A549 (cell line): ENCODE measurements around the gene KERA. TPM values are rescaled to one million over a fixed set of nuclear protein-coding genes. Genes with fewer than 3 reads are reported as not detected.
A peak's percentile ranks its signal among the peaks of the same experiment; 100 is the strongest.

Source experiments
- ATAC-seq, 2 experiments: fragments of 200-7000 bp in 1 of 2; fragments of >200 bp in 1 of 2; cut with Nextera tagmentation in 1 of 2; cut with Tn5 transposase in 1 of 2; 3 replicates each; pipeline versions ENCODE4 v1.8.0 to v1.9.1; 2018 to 2020; ENCODE audit warnings: mild to moderate bottlenecking in 1 of 2, moderate library complexity in 1 of 2
- CTCF ChIA-PET: fragments of 300-600 bp; sonication (Branson Sonifier 250); formaldehyde crosslinking; extraction: SDS; loops from one replicate; lab custom pipeline; 2021; ENCODE audit warnings: antibody characterized with exemption, inconsistent platforms; lab: Yijun Ruan, JAX
- POLR2A ChIA-PET: fragments of 350-600 bp; formaldehyde crosslinking; extraction: SDS; loops from one replicate; lab custom pipeline; 2021; ENCODE audit warnings: antibody characterized with exemption, inconsistent platforms; lab: Yijun Ruan, JAX
- DNase-seq, 2 experiments: peaks; one replicate each; pipeline versions ENCODE4 v3.0.0 to v3.0.0-alpha.2; 2011 to 2016; ENCODE audit warnings: low read depth in 1 of 2, low spot score in 1 of 2
- FAIRE-seq: peaks from 2 replicates; lab custom pipeline; 2011; peaks lifted over from hg19 to GRCh38; lab: Jason Lieb, UNC
- H3K27ac ChIP-seq, 2 experiments: fragments of >200 bp; sonication (Bioruptor Twin); formaldehyde crosslinking; 3 replicates each; pipeline ENCODE4 v1.5.1; 2016 to 2017
- H3K4me1 ChIP-seq: fragments of >200 bp; sonication (Bioruptor Twin); formaldehyde crosslinking; 3 replicates; pipeline ENCODE4 v1.6.1; 2016
- H3K4me2 ChIP-seq: fragments of >200 bp; sonication (Bioruptor Twin); formaldehyde crosslinking; 3 replicates; pipeline ENCODE4 v1.6.1; 2016
- H3K4me3 ChIP-seq: fragments of >200 bp; sonication (Bioruptor Twin); formaldehyde crosslinking; 3 replicates; pipeline ENCODE4 v1.5.1; 2016
- H3K9me3 ChIP-seq: fragments of >200 bp; sonication (Bioruptor Twin); formaldehyde crosslinking; 3 replicates; pipeline ENCODE4 v1.6.1; 2016
- BHLHE40 ChIP-seq: IDR thresholded peaks from 2 replicates; pipeline ENCODE4 v1.6.1; 2012; ENCODE audit warnings: low read depth, low read length, inconsistent platforms
- CBX2 ChIP-seq: fragments of 200-600 bp; sonication (generic); IDR thresholded peaks from 2 replicates; pipeline ENCODE4 v1.6.1; 2016; ENCODE audit warnings: low read depth, mild to moderate bottlenecking, borderline replicate concordance
- CBX8 ChIP-seq: fragments of 200-600 bp; sonication (generic); IDR thresholded peaks from 2 replicates; pipeline ENCODE4 v1.6.1; 2016
- CHD4 ChIP-seq: fragments of 200-600 bp; sonication (generic); IDR thresholded peaks from 2 replicates; pipeline ENCODE4 v1.6.1; 2016; ENCODE audit warnings: antibody characterized with exemption, mild to moderate bottlenecking, borderline replicate concordance
- EP300 ChIP-seq, 2 experiments: fragments of >200 bp; sonication (Bioruptor Twin); formaldehyde crosslinking; IDR thresholded peaks; 2 replicates in 1 of 2; 3 replicates in 1 of 2; pipeline ENCODE4 v1.6.1; 2016 to 2017
- FOSB ChIP-seq: fragments of 250-450 bp; sonication (Bioruptor Pico); IDR thresholded peaks from 2 replicates; pipeline ENCODE4 v1.5.0; 2020; ENCODE audit warnings: mild to moderate bottlenecking, moderate library complexity
- GATA3 ChIP-seq: IDR thresholded peaks from 2 replicates; pipeline ENCODE4 v1.6.1; 2012; ENCODE audit warnings: borderline replicate concordance
- HDAC2 ChIP-seq: fragments of 200-600 bp; sonication (generic); IDR thresholded peaks from 2 replicates; pipeline ENCODE4 v1.6.1; 2016
- HOXB13 ChIP-seq: fragments of 250-450 bp; sonication (Bioruptor Pico); IDR thresholded peaks from 2 replicates; pipeline ENCODE4 v1.5.0; 2020; ENCODE audit warnings: low read depth, mild to moderate bottlenecking, moderate library complexity
- KDM1A ChIP-seq: fragments of 200-600 bp; sonication (generic); IDR thresholded peaks from 2 replicates; pipeline ENCODE4 v1.6.1; 2016; ENCODE audit warnings: low read depth, mild to moderate bottlenecking
- MAFK ChIP-seq: fragments of 450-650 bp; IDR thresholded peaks from 2 replicates; pipeline ENCODE4 v1.6.1; 2014; ENCODE audit not compliant: partially characterized antibody
- MAZ ChIP-seq: fragments of 150-350 bp; IDR thresholded peaks from 2 replicates; pipeline ENCODE4 v1.6.1; 2014; ENCODE audit warnings: antibody characterized with exemption, low read depth, low read length, borderline replicate concordance
- MYC ChIP-seq: IDR thresholded peaks from 2 replicates; pipeline ENCODE4 v1.6.1; 2012; ENCODE audit warnings: mild to moderate bottlenecking, inconsistent platforms, low read length, improper control_type of control experiment, borderline replicate concordance
- POLR2A ChIP-seq: IDR thresholded peaks from 2 replicates; pipeline ENCODE4 v1.6.1; 2012; ENCODE audit warnings: mild to moderate bottlenecking, low read length
- TFCP2L1 ChIP-seq: fragments of 250-450 bp; sonication (Bioruptor Pico); IDR thresholded peaks from 2 replicates; pipeline ENCODE4 v1.5.0; 2021; ENCODE audit warnings: mild to moderate bottlenecking
- TP53 ChIP-seq: fragments of 250-450 bp; sonication (Bioruptor Pico); IDR thresholded peaks from 2 replicates; pipeline ENCODE4 v1.5.0; 2021; ENCODE audit warnings: mild to moderate bottlenecking, moderate library complexity
- WGBS: methylation state at CpG from one replicate; pipeline ENCODE4 v1.1.6; 2017; ENCODE audit errors: missing lambda C conversion rate; 5-methylcytosine and 5-hydroxymethylcytosine counted together
- polyA plus RNA-seq, 4 experiments: library from polyadenylated mRNA; depleted of rRNA in 3 of 4; stranded (reverse); fragments of >200 nt; fragmentation: RNase III in 1 of 4; extraction: RNeasy Plus Mini Kit Qiagen cat#74134 plus additional on column Dnase treatment in 1 of 4; gene quantifications; 2 replicates in 3 of 4; 3 replicates in 1 of 4; pipeline ENCODE4 v1.2.3, GENCODE V29; 2011 to 2017
- TF ChIP-seq, protein P1 (sequence below): fragments of 250-450 bp; sonication (Bioruptor Pico); IDR thresholded peaks from 2 replicates; pipeline ENCODE4 v1.5.0; 2021; ENCODE audit warnings: mild to moderate bottlenecking, moderate library complexity, borderline replicate concordance
- TF ChIP-seq, protein P2 (sequence below): fragments of >200 bp; sonication (Bioruptor Twin); formaldehyde crosslinking; IDR thresholded peaks from 3 replicates; pipeline ENCODE4 v1.6.1; 2016

KERA gene
- polyA plus RNA-seq, 2 of the 4 experiments (the other 2 are of a cell fraction) = not detected

DNA sequence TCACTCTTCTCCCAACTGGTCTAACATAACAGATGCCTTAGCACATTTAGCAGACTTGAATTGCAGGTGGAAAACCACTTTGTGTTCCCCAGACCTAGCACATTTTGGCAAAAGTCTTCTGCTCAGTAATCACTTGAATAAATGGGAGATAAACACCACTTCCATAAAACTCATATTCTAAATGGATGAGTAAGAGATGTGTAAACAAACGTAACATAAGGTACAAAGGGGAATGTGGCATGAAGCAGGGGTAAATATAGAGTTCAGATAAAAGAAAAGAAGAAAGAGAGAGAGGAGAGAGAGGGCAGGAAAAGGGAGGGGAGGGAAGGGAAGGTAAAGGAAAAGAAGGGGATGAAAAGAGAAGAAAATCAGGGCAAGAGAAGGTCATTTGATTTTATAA lies 17.0 kb upstream of the KERA start:
- ATAC-seq (no peak), FAIRE-seq (peak; percentile 65), DNase-seq (peak in 1 of 2 experiments; percentile 10)
- POLR2A ChIA-PET = no interaction called here
- Histone ChIP-seq H3K27ac (no peak overlapping the region), H3K4me1 (no peaks in the 10 kb centered on the region), H3K4me3 (no peak overlapping the region), H3K9me3 (no peaks in the 10 kb centered on the region), H3K4me2 (no peak overlapping the region)
- CTCF ChIA-PET = no interaction called here
- WGBS = 0% methylated on average over 1 of the region's 1 CpG
- TF ChIP-seq MAZ (no peak), BHLHE40 (no peak), TP53 (CRISPR knock-in tag) (no peak)
- TF ChIP-seq, protein P1, sequence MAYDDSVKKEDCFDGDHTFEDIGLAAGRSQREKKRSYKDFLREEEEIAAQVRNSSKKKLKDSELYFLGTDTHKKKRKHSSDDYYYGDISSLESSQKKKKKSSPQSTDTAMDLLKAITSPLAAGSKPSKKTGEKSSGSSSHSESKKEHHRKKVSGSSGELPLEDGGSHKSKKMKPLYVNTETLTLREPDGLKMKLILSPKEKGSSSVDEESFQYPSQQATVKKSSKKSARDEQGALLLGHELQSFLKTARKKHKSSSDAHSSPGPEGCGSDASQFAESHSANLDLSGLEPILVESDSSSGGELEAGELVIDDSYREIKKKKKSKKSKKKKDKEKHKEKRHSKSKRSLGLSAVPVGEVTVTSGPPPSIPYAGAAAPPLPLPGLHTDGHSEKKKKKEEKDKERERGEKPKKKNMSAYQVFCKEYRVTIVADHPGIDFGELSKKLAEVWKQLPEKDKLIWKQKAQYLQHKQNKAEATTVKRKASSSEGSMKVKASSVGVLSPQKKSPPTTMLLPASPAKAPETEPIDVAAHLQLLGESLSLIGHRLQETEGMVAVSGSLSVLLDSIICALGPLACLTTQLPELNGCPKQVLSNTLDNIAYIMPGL (CRISPR knock-in tag) = no peak
- TF ChIP-seq, all 56 proteins: peak for 0

DNA sequence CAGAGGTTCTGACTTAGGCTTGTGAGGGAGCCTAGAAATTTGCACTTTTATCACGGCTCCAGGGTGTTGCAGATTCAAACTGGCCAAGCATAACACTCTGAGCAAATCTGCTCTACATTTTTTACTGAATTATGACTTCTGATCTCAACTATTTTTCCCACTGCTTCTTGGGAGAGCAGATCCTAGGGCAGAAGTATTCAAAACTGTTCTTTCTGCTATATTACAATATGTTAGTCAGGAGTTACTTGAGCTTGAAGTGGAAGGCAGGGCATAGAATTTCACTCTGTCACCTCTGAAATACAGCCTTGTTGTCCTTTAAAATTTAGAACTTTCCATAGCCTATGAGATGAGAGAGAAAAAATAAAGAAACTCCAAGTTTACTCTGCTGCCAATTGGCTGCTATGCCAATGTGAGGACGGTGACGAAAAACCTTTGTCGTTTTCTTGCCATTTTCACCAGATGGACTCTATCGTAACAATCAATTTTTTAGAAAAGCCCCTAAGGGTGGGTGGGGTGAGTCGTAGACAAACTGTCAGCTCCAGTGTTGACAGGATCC lies 16.4 kb upstream of the KERA start:
- Histone ChIP-seq H3K4me3 (no peak overlapping the region), H3K4me1 (no peaks in the 10 kb centered on the region), H3K9me3 (no peaks in the 10 kb centered on the region), H3K27ac (no peak overlapping the region), H3K4me2 (no peak overlapping the region)
- ATAC-seq (no peak), FAIRE-seq (no peak), DNase-seq (no peak)
- WGBS = 49% methylated on average over 6 of the region's 6 CpGs
- ChIA-PET POLR2A (no interaction called here), CTCF (no interaction called here)
- no peak for TF ChIP-seq POLR2A
- TF ChIP-seq GATA3 = no peak
- TF ChIP-seq TFCP2L1 = no peak
- TF ChIP-seq HDAC2 = no peak
- TF ChIP-seq MYC = no peak
- no peak for TF ChIP-seq KDM1A
- no peak for TF ChIP-seq CBX2
- no peak for TF ChIP-seq TP53 (CRISPR knock-in tag)
- TF ChIP-seq CHD4 = no peak
- TF ChIP-seq, protein P2, sequence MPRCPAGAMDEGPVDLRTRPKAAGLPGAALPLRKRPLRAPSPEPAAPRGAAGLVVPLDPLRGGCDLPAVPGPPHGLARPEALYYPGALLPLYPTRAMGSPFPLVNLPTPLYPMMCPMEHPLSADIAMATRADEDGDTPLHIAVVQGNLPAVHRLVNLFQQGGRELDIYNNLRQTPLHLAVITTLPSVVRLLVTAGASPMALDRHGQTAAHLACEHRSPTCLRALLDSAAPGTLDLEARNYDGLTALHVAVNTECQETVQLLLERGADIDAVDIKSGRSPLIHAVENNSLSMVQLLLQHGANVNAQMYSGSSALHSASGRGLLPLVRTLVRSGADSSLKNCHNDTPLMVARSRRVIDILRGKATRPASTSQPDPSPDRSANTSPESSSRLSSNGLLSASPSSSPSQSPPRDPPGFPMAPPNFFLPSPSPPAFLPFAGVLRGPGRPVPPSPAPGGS = no peak
- no peak for TF ChIP-seq MAZ
- TF ChIP-seq, protein P1 (CRISPR knock-in tag) = no peak

DNA sequence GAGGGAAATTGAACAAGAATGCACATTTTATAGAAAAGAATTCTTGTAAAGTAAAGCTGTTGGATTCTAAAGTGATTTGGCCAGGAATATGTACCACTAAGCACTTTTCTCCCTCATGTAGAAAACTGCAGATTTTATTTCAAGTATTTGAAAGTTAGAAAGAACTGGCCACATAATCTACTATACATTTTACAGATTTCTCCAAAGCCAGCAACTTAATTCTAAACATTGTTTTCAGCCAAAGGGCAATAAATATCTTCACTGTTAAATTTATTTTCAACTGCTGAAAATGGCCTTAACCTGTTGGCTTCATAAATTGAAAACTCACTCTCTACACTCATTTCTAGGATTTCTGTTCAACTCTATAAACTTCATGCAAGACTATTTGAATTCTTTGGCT lies 15.6 kb upstream of the KERA start:
- ATAC-seq = no peak
- Histone ChIP-seq H3K9me3 (no peaks in the 10 kb centered on the region), H3K27ac (no peak overlapping the region), H3K4me2 (no peak overlapping the region), H3K4me1 (no peaks in the 10 kb centered on the region), H3K4me3 (no peak overlapping the region)
- DNase-seq = no peak
- TF ChIP-seq FOSB (CRISPR knock-in tag) (no peak), MAFK (no peak), CBX8 (no peak), EP300 (IDR thresholded peaks at IDR 0.05) (no peak), HOXB13 (CRISPR knock-in tag) (no peak)
- ChIA-PET CTCF (no interaction called here), POLR2A (no interaction called here)
- FAIRE-seq = no peak
